Medulla oblongata (tissue), 1 donor: ENCODE measurements around the gene FGD5.
"Not testable (repeated sequence)": the region's sequence is repeated elsewhere in the genome, so short reads cannot be mapped to it uniquely, and the experiment has no call there.

Experiments used
- DNase-seq: peaks from one replicate; pipeline ENCODE4 v3.0.0-alpha.2; 2015; ENCODE audit errors: extremely low spot score

Gene FGD5

DNA sequence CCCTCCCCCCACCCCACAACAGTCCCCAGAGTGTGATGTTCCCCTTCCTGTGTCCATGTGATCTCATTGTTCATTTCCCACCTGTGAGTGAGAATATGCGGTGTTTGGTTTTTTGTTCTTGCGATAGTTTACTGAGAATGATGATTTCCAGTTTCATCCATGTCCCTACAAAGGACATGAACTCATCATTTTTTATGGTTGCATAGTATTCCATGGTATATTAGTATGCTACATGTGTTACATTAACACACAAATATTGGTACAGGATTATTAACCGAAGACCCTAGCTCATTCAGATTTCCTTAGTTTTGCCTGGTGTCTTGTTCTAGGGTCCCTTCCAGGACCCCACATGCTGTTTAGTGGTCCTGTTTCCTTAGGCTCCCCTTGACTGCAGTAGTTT is 84.7 kb downstream of the FGD5 start:
- not testable (repeated sequence) for DNase-seq

DNA sequence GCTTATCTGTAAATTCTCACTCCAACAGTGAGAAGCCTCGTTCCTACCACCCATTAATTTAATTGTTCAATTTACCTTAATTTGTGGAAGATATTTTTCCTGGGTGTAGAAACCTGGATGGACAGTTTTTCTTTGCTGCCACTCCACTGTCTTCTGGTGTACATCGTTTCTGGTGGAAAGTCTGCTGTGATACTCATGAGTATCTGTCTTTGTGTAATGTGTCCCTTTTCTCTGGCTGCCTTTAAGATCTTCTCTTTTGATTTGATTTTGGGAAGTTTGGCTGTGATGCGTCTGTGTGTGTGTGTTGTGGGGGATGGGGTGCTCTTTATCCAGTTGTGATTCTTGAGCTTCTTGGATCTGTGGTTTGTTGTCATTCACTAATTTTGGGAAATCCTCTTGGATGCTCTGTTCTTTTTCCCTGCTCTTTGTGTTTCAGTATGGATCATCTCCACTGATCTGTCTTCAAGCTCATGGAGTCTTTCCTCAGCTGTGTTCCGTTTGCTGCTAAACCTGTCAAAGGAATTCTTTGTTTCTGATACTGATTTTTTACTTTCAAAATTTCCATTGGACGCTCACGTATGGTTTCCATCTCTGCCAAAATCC is 86.4 kb downstream of the FGD5 start:
- DNase-seq, result no peak

GRCh38 chr3:14906355-14906971 is 87.7 kb downstream of the FGD5 start:
- DNase-seq, result no peak

- DNase-seq, result no peak
Observed at GRCh38 chr3:14907043-14907966, 88.5 kb downstream of the FGD5 start.

DNA sequence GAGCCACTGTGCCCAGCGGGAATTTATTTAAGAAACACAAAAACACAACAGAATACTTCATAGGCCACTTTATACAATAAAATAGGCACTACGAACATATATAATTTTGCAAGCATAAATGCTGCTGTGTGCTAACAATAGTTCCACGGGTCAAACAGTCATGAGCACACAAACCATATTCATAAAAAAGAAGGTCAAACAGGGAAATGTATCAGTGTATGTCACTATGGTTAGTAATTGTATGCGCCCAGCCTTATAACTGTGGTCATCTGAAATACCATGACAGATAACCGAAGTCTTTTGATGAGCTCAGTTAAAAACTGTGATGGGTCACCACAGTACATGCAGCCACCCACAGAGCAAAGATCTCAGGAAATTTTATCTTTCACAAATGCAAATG is 90.5 kb downstream of the FGD5 start:
- no peak for DNase-seq

DNA sequence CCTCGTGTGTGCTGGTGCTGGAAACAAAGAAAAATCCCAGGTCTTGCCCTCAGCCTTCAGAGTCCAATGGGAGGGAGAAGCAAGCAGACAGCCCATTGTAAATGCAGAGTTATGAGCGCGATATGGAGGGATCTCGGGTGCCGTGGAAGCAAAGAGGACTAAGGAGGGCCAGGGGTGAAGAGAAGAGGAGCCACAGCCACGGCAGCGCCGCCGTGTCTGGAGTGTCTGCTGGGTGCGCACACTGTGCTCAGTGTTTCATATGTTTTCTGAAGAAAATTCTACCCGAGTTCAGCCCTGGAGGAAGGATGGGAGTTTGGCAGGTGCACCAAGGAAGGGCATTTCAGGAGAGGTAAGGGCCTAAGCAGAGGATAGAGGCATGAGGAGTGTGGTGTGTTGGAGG is 92.9 kb downstream of the FGD5 start:
- no peak for DNase-seq

GRCh38 chr3:14913071-14913925 is 94.5 kb downstream of the FGD5 start:
- DNase-seq, result no peak

DNA sequence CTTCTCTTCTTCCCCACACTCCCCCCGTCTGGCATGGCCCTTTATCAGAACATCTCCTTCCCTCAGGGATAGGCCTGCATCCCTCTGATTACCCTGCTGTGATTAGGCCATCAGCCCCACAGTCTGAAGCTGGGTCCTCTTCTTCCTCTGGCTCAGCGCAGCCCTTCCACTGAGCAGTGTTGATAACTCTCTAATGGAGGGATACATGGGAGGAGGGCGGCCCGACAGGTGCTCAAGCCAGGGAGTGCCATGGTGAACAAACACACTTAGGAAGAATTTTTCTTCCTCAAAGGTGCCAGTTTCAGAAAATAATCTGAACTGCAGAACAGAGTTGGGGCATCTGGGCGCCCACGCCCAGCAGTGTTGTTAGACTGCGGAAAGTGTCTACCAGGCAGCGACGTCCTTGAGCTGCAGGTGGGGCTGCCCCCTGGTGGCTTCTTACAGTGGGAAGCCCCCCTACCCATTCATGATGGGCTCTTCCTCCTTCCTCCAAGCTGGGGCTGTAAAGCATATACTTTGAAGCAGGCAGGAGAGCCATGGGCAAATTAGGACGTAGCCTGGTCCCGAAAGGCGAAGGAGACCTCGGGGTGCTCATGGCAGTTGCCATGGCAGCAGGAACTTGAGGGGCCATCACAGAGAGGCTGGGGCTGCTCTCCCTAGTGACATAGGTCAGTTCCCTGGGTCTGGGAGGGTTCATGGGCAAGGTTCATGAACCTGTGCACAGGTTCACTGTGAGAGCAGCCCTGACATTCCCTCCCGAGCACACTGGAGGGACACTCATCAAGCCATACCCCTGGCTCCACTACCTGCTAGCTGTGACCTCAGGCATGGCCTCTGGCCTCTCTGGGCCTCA is 95.4 kb downstream of the FGD5 start:
- no peak for DNase-seq

GRCh38 chr3:14914779-14915117 is 96.0 kb downstream of the FGD5 start:
- DNase-seq, result no peak

GRCh38 chr3:14915636-14916222 is 97.0 kb downstream of the FGD5 start:
- no peak for DNase-seq

DNA sequence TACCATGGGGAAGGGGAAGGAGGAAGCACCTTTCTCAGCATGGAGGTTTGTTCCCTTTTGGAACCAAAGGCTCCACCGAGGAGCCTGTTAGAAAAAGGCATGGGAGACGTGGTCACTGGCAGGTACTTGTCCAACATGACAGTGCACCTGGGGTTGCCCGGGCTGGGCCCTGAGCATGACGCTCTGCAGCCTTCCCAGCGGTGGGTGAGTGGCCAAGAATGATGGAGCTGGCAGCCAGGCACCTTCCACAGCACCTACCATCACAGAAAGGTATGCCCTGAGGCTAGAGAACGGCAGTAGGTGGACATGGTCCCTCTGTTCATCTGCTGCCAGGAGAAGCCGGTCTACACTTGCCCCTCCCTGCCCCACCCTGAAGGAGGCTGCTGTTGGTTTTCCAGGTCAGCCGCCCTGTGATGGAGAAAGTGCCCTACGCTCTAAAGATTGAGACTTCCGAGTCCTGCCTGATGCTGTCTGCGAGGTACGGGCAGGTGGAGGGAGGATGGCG is 99.6 kb downstream of the FGD5 start:
- DNase-seq, result no peak

- DNase-seq, result no peak
Observed at GRCh38 chr3:14920536-14920935, 101.8 kb downstream of the FGD5 start.

- peak; percentile 90 for DNase-seq
Observed at GRCh38 chr3:14921034-14921616, 102.4 kb downstream of the FGD5 start.

GRCh38 chr3:14921811-14922705 is 103.3 kb downstream of the FGD5 start:
- DNase-seq, result no peak

- no peak for DNase-seq
Observed at GRCh38 chr3:14922863-14923262, 104.1 kb downstream of the FGD5 start.

GRCh38 chr3:14923476-14923875 is 104.7 kb downstream of the FGD5 start:
- no peak for DNase-seq

DNA sequence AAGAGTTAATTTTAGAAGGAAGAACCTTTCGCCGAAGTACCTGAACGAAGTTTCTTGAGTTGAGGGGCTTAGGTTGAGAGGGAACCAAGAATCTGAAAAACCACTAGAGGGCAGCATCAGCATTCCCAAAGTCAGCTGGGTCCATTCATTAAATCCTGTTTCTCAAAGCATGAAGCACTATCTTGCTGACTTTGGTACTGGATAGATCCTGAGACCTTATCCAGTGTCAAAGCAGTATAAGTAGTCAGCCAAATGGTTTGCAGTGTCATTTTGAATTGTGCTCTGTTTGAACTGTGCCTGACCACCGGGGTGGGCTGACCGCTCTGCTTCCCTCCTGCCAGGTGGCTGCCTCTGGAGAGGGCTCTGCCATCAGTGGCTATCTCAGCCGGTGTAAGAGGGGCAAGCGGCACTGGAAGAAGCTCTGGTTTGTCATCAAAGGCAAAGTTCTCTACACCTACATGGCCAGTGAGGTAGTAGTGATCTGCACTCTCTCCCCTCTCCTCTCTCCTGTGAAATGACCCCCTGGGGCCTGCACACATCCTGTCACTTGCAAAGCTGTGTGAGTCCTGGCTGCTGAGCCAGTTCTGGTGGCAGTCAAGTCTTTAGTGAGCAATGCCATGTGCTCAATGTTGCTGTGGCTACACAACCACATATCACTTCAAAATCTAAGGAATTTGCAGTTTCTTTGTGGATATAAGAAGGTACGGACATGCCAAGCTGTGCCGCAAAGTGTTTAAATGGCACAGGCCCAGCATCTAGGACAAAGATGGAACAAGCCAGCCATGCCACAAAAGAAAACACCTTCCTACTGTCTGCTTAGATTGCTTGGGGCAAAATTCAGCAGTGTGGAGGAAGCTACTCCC is 107.2 kb downstream of the FGD5 start:
- peak; percentile 78 for DNase-seq

- DNase-seq, result no peak
Observed at GRCh38 chr3:14926592-14926991, 107.8 kb downstream of the FGD5 start.
